ENCODE results near the gene OR2T3. TPM values are rescaled to one million over a fixed set of nuclear protein-coding genes. Genes with fewer than 3 reads are reported as not detected.
"Not testable (repeated sequence)": the region's sequence is repeated elsewhere in the genome, so short reads cannot be mapped to it uniquely, and the experiment has no call there.

Gene OR2T3
- total and polyA plus RNA-seq, 9 of the 15 experiments (the other 6 are each of a cell fraction or from before 2014, with no cell fraction given), result not detected

- DNase-seq (ENCODE audit: extremely low read depth in 1 of 4, low spot score in 3 of 4); H3K4me3 ChIP-seq; H3K79me2 ChIP-seq (ENCODE audit: control insufficient read depth, insufficient read depth, low read length); CTCF ChIA-PET (ENCODE audit: low intra/inter-chr PET ratio); ATAC-seq; H3K27me3 ChIP-seq (ENCODE audit: control insufficient read depth in 2 of 2, insufficient read depth in 2 of 2, low read length in 2 of 2); H3K4me2 ChIP-seq (ENCODE audit: insufficient read depth, low read length); POLR2A ChIA-PET; H3K9ac ChIP-seq (ENCODE audit: insufficient read depth in 1 of 2, low read depth in 2 of 2, low read length in 2 of 2); H4K20me1 ChIP-seq (replicated peaks; ENCODE audit: control insufficient read depth, insufficient read depth, low read length); H3K9me3 ChIP-seq (replicated peaks; ENCODE audit: control insufficient read depth, insufficient read depth, low read depth, low read length); H3K9me1 ChIP-seq (ENCODE audit: control insufficient read depth, insufficient read depth, low read length); BruUV-seq (replicated peaks); intact Hi-C loops (cut with micrococcal nuclease); H3K36me3 ChIP-seq (ENCODE audit: control insufficient read depth, insufficient read depth, low read length); FAIRE-seq; H2AFZ ChIP-seq (ENCODE audit: low read depth, low read length); H3K4me1 ChIP-seq (replicated peaks in 1 of 2; ENCODE audit: control insufficient read depth in 2 of 2, insufficient read depth in 2 of 2, low read length in 2 of 2); H3K27ac ChIP-seq (ENCODE audit: extremely low read depth, low read depth, low read length): not testable (repeated sequence)
- in situ Hi-C loops (cut with MboI), result loop anchor here (5.0 kb wide), 1 partner anchor 100 kb away; the partner anchor contains the start of gene OR2T34
- WGBS (ENCODE audit: insufficient coverage, low coverage, missing lambda C conversion rate), result 0% methylated on average over 2 of the region's 2 CpGs
Measured at GRCh38 chr1:248472111-248472510, 1.0 kb upstream of the OR2T3 start.

GRCh38 chr1:248475660-248476059, 2.5 kb downstream of the OR2T3 start:
- H3K27ac ChIP-seq (ENCODE audit: extremely low read depth, low read depth, low read length); H3K9me3 ChIP-seq (replicated peaks; ENCODE audit: control insufficient read depth, insufficient read depth, low read depth, low read length); H2AFZ ChIP-seq (ENCODE audit: low read depth, low read length); BruUV-seq (replicated peaks); H3K9ac ChIP-seq (ENCODE audit: insufficient read depth in 1 of 2, low read depth in 2 of 2, low read length in 2 of 2); H3K36me3 ChIP-seq (ENCODE audit: control insufficient read depth, insufficient read depth, low read length); intact Hi-C loops (cut with micrococcal nuclease); H3K27me3 ChIP-seq (ENCODE audit: control insufficient read depth in 2 of 2, insufficient read depth in 2 of 2, low read length in 2 of 2); POLR2A ChIA-PET; H4K20me1 ChIP-seq (replicated peaks; ENCODE audit: control insufficient read depth, insufficient read depth, low read length); H3K4me3 ChIP-seq; H3K9me1 ChIP-seq (ENCODE audit: control insufficient read depth, insufficient read depth, low read length); in situ Hi-C loops (cut with MboI); ATAC-seq; CTCF ChIA-PET (ENCODE audit: low intra/inter-chr PET ratio); DNase-seq (ENCODE audit: extremely low read depth in 1 of 4, low spot score in 3 of 4); H3K4me1 ChIP-seq (replicated peaks in 1 of 2; ENCODE audit: control insufficient read depth in 2 of 2, insufficient read depth in 2 of 2, low read length in 2 of 2); FAIRE-seq; H3K79me2 ChIP-seq (ENCODE audit: control insufficient read depth, insufficient read depth, low read length); H3K4me2 ChIP-seq (ENCODE audit: insufficient read depth, low read length): not testable (repeated sequence)
- whole genome bisulfite sequencing (ENCODE audit: insufficient coverage, low coverage, missing lambda C conversion rate), result no CpG with 5 or more reads among the region's 1 CpG

DNA sequence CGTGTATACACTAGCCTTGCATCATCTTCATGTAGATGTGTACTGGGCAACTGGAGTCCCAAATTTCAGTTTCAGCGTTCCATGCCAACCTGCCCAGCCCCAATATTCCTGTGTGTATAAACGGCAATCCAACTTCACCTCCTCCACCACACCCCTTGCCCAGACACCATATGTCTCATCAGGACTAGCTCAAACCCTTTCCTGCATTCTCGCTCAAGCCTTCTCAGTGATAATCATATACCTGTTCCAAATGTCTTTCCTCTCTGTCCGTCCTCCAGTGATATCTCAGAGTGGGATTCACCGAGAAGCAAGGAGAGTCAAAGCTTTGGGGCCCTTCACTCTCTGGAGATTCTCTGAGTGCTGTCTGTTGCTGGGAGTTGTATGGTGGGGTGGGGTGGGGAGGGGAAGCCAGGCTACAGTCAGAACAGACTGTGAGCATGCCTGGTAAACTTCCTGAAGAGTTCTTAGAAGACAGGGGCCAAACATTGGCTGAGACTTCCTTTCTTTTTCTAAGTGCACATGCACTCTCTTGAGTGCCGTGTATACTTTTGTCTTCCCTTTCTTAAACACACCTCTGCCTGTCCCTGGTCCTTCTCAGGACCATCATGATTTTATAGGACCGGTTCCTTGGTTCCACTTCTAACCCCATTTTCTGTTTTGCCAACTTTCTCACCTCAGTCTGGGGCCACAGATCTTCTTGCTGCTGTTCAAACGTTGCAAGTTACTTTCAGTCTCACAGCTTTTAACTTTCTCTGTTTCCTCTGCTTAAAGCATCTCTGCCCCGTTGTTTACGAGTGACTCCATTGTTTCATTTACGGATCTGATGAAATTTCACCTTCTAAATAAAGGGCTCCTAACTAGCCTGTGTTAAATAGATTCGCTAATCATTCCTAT, 8.8 kb downstream of the OR2T3 start:
- not testable (repeated sequence) for BruUV-seq (replicated peaks); H2AFZ ChIP-seq (ENCODE audit: low read depth, low read length); H3K4me2 ChIP-seq (ENCODE audit: insufficient read depth, low read length)

DNA sequence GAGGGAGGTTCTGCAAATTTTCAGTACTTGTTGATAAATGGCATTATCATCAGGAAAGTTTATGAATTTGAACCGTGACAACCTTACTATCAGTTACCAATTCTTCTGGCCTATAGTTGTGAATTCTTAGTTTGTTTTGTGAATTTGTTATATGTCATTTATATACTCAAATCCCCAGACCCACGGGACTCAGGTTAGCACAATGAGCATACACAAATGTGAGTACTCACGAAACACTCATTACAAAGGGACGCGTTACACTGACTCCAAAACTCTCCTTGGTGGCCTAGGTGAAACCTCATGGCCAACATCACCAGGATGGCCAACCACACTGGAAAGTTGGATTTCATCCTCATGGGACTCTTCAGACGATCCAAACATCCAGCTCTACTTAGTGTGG, 15.1 kb downstream of the OR2T3 start, which contains the start of gene OR2T5:
TSS of gene OR2T5 (plus strand) at position 301 of the 400 bp plus-strand sequence. CDS start at position 301, 0 bp downstream.
- H3K9me3 ChIP-seq (replicated peaks; ENCODE audit: control insufficient read depth, insufficient read depth, low read depth, low read length); CTCF ChIA-PET (ENCODE audit: low intra/inter-chr PET ratio); intact Hi-C loops (cut with micrococcal nuclease); DNase-seq (ENCODE audit: extremely low read depth in 1 of 4, low spot score in 3 of 4); H2AFZ ChIP-seq (ENCODE audit: low read depth, low read length); BruUV-seq (replicated peaks); H3K4me1 ChIP-seq (replicated peaks in 1 of 2; ENCODE audit: control insufficient read depth in 2 of 2, insufficient read depth in 2 of 2, low read length in 2 of 2); H4K20me1 ChIP-seq (replicated peaks; ENCODE audit: control insufficient read depth, insufficient read depth, low read length); H3K9me1 ChIP-seq (ENCODE audit: control insufficient read depth, insufficient read depth, low read length); H3K27me3 ChIP-seq (ENCODE audit: control insufficient read depth in 2 of 2, insufficient read depth in 2 of 2, low read length in 2 of 2); in situ Hi-C loops (cut with MboI); H3K4me3 ChIP-seq; H3K27ac ChIP-seq (ENCODE audit: extremely low read depth, low read depth, low read length); FAIRE-seq; H3K9ac ChIP-seq (ENCODE audit: insufficient read depth in 1 of 2, low read depth in 2 of 2, low read length in 2 of 2); H3K4me2 ChIP-seq (ENCODE audit: insufficient read depth, low read length); POLR2A ChIA-PET; ATAC-seq; H3K79me2 ChIP-seq (ENCODE audit: control insufficient read depth, insufficient read depth, low read length); H3K36me3 ChIP-seq (ENCODE audit: control insufficient read depth, insufficient read depth, low read length): not testable (repeated sequence)
- 10% methylated on average over 2 of the region's 6 CpGs for WGBS (ENCODE audit: insufficient coverage, low coverage, missing lambda C conversion rate)

More for the DNA sequence above, 8.8 kb downstream of the OR2T3 start:
- DNase-seq (ENCODE audit: extremely low read depth in 1 of 4, low spot score in 3 of 4); H3K36me3 ChIP-seq (ENCODE audit: control insufficient read depth, insufficient read depth, low read length); ATAC-seq; in situ Hi-C loops (cut with MboI); H3K9ac ChIP-seq (ENCODE audit: insufficient read depth in 1 of 2, low read depth in 2 of 2, low read length in 2 of 2); H3K4me1 ChIP-seq (replicated peaks in 1 of 2; ENCODE audit: control insufficient read depth in 2 of 2, insufficient read depth in 2 of 2, low read length in 2 of 2); H3K9me3 ChIP-seq (replicated peaks; ENCODE audit: control insufficient read depth, insufficient read depth, low read depth, low read length); H3K9me1 ChIP-seq (ENCODE audit: control insufficient read depth, insufficient read depth, low read length); H3K27ac ChIP-seq (ENCODE audit: extremely low read depth, low read depth, low read length); CTCF ChIA-PET (ENCODE audit: low intra/inter-chr PET ratio); H4K20me1 ChIP-seq (replicated peaks; ENCODE audit: control insufficient read depth, insufficient read depth, low read length); POLR2A ChIA-PET; H3K79me2 ChIP-seq (ENCODE audit: control insufficient read depth, insufficient read depth, low read length); intact Hi-C loops (cut with micrococcal nuclease); H3K27me3 ChIP-seq (ENCODE audit: control insufficient read depth in 2 of 2, insufficient read depth in 2 of 2, low read length in 2 of 2); FAIRE-seq; H3K4me3 ChIP-seq: not testable (repeated sequence)
- 2% methylated on average over 12 of the region's 13 CpGs for WGBS (ENCODE audit: insufficient coverage, low coverage, missing lambda C conversion rate)
